Rectal smooth muscle tissue (tissue), 1 donor: ENCODE data around the gene LRMDA.
A peak's percentile ranks its signal among the peaks of the same experiment; 100 is the strongest.

Experiments
- H3K27ac ChIP-seq: one replicate; pipeline ENCODE4 v1.7.0; 2013; ENCODE audit warnings: low read depth, low read length, inconsistent platforms
- H3K27me3 ChIP-seq: one replicate; pipeline ENCODE4 v1.7.0; 2013; ENCODE audit warnings: low read length; ENCODE audit not compliant: control insufficient read depth, insufficient read depth
- H3K36me3 ChIP-seq: one replicate; pipeline ENCODE4 v1.7.0; 2013; ENCODE audit warnings: low read length; ENCODE audit not compliant: control insufficient read depth, insufficient read depth
- H3K4me1 ChIP-seq: one replicate; pipeline ENCODE4 v1.7.0; 2013; ENCODE audit warnings: low read length; ENCODE audit not compliant: control insufficient read depth, insufficient read depth
- H3K4me3 ChIP-seq: one replicate; pipeline ENCODE4 v1.7.0; 2013; ENCODE audit warnings: low read length
- H3K9ac ChIP-seq: one replicate; pipeline ENCODE4 v1.7.0; 2013; ENCODE audit warnings: low read length

Gene LRMDA

GRCh38 chr10:75431180-75432111 lies at the start of gene LRMDA:
Gene LRMDA, plus strand, starts transcription at chr10:75431624.
- Histone ChIP-seq H3K4me3 (peak within 1 kb of the TSS; percentile 92), H3K27ac (peak within 1 kb of the TSS; percentile 43), H3K36me3 (no peaks in the 10 kb centered on the region), H3K4me1 (peaks cover 4% of the 10 kb centered on the region), H3K27me3 (peaks cover 2% of the 10 kb centered on the region), H3K9ac (peak within 1 kb of the TSS; percentile 45)

DNA sequence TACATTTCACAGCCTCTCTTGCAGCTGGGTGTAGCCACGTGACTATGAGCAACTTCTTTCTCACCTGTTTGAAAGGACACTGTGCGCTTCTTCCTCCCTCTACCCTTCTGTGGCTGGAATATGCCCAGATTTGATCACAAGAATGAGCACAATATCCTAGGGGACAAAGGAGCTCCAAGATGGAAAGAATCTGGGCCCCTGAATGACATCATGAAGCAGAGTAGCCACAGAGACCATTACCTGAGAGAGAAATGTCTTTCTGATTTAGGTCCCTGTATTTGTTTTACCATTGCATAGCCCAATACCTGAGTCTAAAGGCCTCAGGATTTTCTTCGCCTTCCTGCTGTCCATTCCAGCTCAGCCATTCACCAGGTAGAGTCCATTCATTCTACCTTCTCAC lies 45.3 kb upstream of the LRMDA start:
- Histone ChIP-seq H3K9ac (no peak overlapping the region), H3K4me3 (no peak overlapping the region), H3K27ac (no peak overlapping the region), H3K27me3 (no peaks in the 10 kb centered on the region), H3K36me3 (no peaks in the 10 kb centered on the region), H3K4me1 (no peaks in the 10 kb centered on the region)

- H3K4me3 ChIP-seq, result no peak overlapping the region
- H3K36me3 ChIP-seq, result no peaks in the 10 kb centered on the region
- H3K27ac ChIP-seq, result no peak overlapping the region
- H3K4me1 ChIP-seq, result no peaks in the 10 kb centered on the region
- H3K27me3 ChIP-seq, result no peaks in the 10 kb centered on the region
- no peak overlapping the region for H3K9ac ChIP-seq
Measured at GRCh38 chr10:75388082-75388481, 43.3 kb upstream of the LRMDA start.

DNA sequence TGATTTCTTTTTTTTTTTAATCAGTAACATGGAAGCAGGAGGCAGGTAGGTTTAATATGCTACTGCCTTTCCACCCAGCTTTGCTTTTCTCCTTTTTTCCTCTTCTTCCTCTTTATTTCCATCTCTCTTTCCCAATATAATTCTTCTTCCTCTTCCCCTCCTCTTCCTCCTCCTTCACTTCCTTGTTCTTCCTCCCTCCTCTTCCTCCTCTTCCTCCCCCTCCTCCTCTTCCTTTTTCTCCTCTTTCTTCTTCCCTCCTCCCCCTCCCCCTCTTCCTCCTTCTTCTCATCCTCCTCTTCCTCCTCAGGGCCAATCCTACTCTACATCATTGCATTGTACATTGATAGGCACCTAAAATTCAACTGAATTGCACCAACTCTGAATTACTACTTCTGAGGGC lies 41.2 kb upstream of the LRMDA start:
- H3K36me3 ChIP-seq, result no peaks in the 10 kb centered on the region
- H3K4me3 ChIP-seq, result no peak overlapping the region
- H3K27ac ChIP-seq, result no peak overlapping the region
- H3K27me3 ChIP-seq, result no peaks in the 10 kb centered on the region
- H3K4me1 ChIP-seq, result no peaks in the 10 kb centered on the region
- no peak overlapping the region for H3K9ac ChIP-seq

DNA sequence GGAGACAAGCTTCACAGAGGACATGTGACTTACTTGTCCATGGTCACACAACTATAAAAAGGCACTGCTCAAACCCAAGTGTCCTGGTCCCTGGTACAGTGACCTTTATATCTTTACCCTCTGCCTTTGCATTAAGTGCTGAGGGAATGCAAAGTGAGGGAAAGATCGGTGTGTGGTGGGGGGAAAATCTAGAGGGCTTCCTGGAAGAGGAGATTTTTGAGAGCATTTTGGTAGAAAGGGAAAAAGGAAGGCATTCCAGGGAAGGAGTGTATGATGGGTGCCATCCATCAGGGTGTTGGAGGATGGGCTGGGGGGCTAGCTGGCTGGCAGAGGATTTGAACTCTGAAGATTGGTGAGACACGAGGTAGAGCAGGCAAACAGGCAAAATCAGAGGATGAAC lies 39.2 kb upstream of the LRMDA start:
- Histone ChIP-seq H3K9ac (no peak overlapping the region), H3K4me1 (no peaks in the 10 kb centered on the region), H3K36me3 (no peaks in the 10 kb centered on the region), H3K27ac (no peak overlapping the region), H3K4me3 (no peak overlapping the region), H3K27me3 (no peaks in the 10 kb centered on the region)

GRCh38 chr10:75392744-75393143 lies 38.7 kb upstream of the LRMDA start:
- no peaks in the 10 kb centered on the region for H3K4me1 ChIP-seq
- H3K36me3 ChIP-seq, result no peaks in the 10 kb centered on the region
- no peak overlapping the region for H3K4me3 ChIP-seq
- H3K27ac ChIP-seq, result no peak overlapping the region
- H3K9ac ChIP-seq, result no peak overlapping the region
- no peaks in the 10 kb centered on the region for H3K27me3 ChIP-seq

GRCh38 chr10:75394221-75394620 lies 37.2 kb upstream of the LRMDA start:
- peaks cover 3% of the 10 kb centered on the region for H3K36me3 ChIP-seq
- peaks cover 3% of the 10 kb centered on the region for H3K4me1 ChIP-seq
- no peak overlapping the region for H3K27ac ChIP-seq
- H3K9ac ChIP-seq, result no peak overlapping the region
- H3K27me3 ChIP-seq, result no peaks in the 10 kb centered on the region
- no peak overlapping the region for H3K4me3 ChIP-seq

DNA sequence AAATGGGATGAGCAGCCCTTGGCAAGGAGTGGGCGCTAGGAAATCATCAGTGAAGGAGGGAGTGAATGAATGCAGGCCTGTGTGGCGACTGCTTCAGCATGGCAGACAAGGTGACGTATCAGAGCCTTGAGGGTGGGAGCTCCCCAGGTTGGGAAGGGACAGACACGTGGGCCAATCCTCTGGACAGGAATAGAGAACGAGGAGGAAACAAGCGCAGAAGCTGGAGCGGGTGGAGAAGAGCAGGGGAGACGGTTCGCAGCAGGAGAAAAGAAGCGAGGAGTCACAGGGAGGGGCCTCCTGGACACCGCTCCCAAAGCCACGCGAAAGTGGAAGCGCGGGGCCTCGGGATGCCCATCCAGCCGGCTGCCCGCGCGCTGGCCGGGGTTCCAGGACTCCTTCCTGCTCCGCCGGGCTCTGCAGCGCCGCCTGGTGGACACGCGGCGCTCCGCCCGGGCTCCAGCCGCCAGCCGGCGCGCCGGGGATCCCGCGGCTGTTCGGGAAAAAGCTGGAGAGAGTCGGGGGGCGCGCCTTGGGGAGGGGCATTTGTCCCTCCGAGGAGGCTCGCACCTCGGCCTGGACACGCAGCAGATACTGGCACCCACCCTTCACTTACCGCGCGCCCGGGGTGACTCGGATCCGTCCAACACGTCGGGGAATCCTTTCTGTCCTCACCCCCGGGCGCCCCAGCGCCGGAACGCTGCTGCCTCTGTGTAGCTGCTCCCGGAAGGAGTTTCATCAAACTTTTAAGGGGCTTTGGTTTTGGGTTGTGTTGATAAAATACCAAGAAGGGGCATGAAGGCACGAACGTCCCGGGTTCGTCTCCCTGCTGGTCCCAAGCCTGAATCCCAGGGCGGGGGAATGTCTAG lies 36.1 kb upstream of the LRMDA start:
- Histone ChIP-seq H3K4me1 (peaks cover 4% of the 10 kb centered on the region), H3K27ac (peak overlapping the region; percentile 69), H3K9ac (no peak overlapping the region), H3K27me3 (no peaks in the 10 kb centered on the region), H3K36me3 (peaks cover 3% of the 10 kb centered on the region), H3K4me3 (peak overlapping the region; percentile 54)

DNA sequence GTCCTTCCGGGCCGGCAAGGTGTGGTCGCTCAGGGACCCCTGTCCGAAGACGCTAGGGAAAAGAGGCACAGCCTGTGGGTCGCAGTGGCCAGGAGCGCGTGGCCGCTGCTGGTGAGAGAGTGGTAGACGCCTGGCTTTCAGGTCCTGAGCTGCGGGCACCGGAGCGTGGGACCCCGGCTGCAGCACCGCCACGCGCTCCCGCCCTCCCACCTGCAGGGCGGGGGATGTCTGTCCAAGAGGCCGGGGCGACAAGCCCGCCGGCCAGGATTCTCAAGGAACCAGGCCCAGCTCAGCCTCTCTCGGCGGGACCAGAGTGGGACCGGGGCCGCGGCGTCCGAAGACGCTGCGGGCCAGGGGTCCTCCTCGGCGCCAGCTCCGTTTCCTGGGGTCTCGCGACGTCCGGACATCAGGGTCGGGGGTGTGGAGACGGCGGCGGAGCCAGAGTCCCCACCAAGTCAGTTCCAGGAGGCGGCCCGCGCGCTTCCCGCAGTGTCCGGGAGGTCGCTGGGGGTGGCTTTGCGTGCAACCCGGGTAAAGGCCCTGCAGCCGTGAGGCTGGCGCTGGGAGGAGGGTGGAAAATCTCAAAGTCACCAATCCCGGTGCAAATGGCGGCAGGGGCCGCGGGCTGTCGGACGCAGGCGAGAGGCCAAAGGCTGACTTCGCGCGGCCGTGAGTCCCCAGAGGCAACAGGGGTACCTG lies 35.3 kb upstream of the LRMDA start:
- no peak overlapping the region for H3K9ac ChIP-seq
- peaks cover 3% of the 10 kb centered on the region for H3K36me3 ChIP-seq
- H3K27me3 ChIP-seq, result no peaks in the 10 kb centered on the region
- H3K4me3 ChIP-seq, result peak overlapping the region; percentile 54
- peak overlapping the region; percentile 69 for H3K27ac ChIP-seq
- peaks cover 4% of the 10 kb centered on the region for H3K4me1 ChIP-seq

DNA sequence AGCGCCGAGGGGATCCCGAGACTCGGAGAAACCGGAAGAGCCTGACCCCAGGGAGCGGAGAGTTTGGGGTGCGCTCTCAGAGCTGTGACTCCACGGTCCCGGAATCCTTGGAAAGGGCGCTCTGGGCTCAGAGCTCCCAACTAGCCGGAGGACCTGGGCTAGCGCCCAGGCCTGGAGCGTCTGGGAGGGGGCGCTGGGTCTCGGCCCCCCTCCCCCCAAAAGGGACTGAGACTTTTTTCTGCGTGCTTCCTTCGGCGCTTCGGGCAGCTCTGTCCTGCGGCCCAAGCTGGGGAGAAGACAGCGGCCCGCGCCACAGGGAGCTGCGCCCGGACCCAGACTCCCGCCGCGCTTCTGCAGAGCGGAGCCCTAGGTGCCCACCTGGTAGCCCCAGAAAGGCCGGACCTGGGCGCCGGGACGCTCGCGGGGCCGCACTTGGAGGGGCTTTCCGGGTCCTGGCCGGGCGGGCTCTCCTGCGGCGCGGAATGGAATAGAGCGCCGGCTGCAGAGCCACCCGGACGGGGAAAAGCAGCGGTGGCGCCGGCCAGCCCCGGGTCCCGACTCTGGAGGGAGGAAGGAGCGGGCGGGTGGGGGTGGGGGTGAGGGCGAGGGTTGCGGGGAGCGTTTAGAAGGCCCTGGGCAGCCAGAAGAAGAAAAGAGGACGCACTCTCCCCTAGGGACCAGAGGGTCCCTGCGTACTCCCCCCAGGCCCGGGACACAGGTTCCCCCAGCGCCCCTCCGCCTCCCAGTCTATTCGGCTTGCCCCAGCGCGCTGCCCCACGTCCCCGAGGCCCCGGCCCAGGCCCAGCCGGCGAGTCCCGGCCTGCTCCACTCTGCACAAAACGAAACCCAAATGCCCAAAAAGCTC lies 34.6 kb upstream of the LRMDA start:
- no peaks in the 10 kb centered on the region for H3K27me3 ChIP-seq
- H3K36me3 ChIP-seq, result peaks cover 3% of the 10 kb centered on the region
- H3K4me1 ChIP-seq, result peaks cover 4% of the 10 kb centered on the region
- H3K27ac ChIP-seq, result peak overlapping the region; percentile 70
- no peak overlapping the region for H3K9ac ChIP-seq
- H3K4me3 ChIP-seq, result peak overlapping the region; percentile 54

- H3K27me3 ChIP-seq, result no peaks in the 10 kb centered on the region
- peaks cover 4% of the 10 kb centered on the region for H3K4me1 ChIP-seq
- H3K27ac ChIP-seq, result peak overlapping the region; percentile 71
- peak overlapping the region; percentile 52 for H3K4me3 ChIP-seq
- H3K9ac ChIP-seq, result no peak overlapping the region
- peaks cover 3% of the 10 kb centered on the region for H3K36me3 ChIP-seq
Measured at GRCh38 chr10:75397496-75398199, 33.8 kb upstream of the LRMDA start.
